ENCODE results near the gene ODF2. TPM values are rescaled to one million over a fixed set of nuclear protein-coding genes. Genes with fewer than 3 reads are reported as not detected.
A peak's percentile ranks its signal among the peaks of the same experiment; 100 is the strongest.
"Not testable (repeated sequence)": the region's sequence is repeated elsewhere in the genome, so short reads cannot be mapped to it uniquely, and the experiment has no call there.

The ODF2 gene
- polyA plus RNA-seq, 4 donors = 4.0 to 21.8 (median 11.9) TPM

- Histone ChIP-seq H3K36me3 (ENCODE audit: control insufficient read depth in 3 of 3, insufficient read depth in 2 of 3, low read depth in 1 of 3, low read length in 3 of 3) (peaks cover 1 to 61% (median 3%) of the 10 kb centered on the region in 3 donors), H3K27me3 (ENCODE audit: control insufficient read depth in 3 of 3, insufficient read depth in 3 of 3, low read length in 3 of 3) (no peaks in the 10 kb centered on the region), H3K27ac (ENCODE audit: low read depth in 1 of 3, low read length in 2 of 3) (peak overlapping the region in 1 of 3 donors; percentile 9), H3K9me3 (ENCODE audit: control insufficient read depth in 2 of 2, insufficient read depth in 1 of 2, low read depth in 1 of 2, low read length in 1 of 2) (no peaks in the 10 kb centered on the region), H3K4me1 (ENCODE audit: control insufficient read depth in 3 of 3, insufficient read depth in 2 of 3, low read depth in 1 of 3, low read length in 2 of 3) (peaks cover 0 to 24% (median 0%) of the 10 kb centered on the region in 3 donors), H3K4me3 (ENCODE audit: low read depth in 1 of 3, low read length in 3 of 3) (no peak overlapping the region)
- FAIRE-seq = no peak
- peak in 1 of 2 donors; percentile 30 for DNase-seq
- 55 to 73% (median 58%) methylated on average over 5 of the region's 5 CpGs for WGBS, 3 donors
These were observed 38.9 kb downstream of the ODF2 start for GRCh38 chr9:128494746-128495129.

GRCh38 chr9:128495296-128495695, 39.5 kb downstream of the ODF2 start:
- Histone ChIP-seq H3K9me3 (ENCODE audit: control insufficient read depth in 2 of 2, insufficient read depth in 1 of 2, low read depth in 1 of 2, low read length in 1 of 2) (no peaks in the 10 kb centered on the region), H3K4me1 (ENCODE audit: control insufficient read depth in 3 of 3, insufficient read depth in 2 of 3, low read depth in 1 of 3, low read length in 2 of 3) (peaks cover 0 to 24% (median 0%) of the 10 kb centered on the region in 3 donors), H3K4me3 (ENCODE audit: low read depth in 1 of 3, low read length in 3 of 3) (no peak overlapping the region), H3K27me3 (ENCODE audit: control insufficient read depth in 3 of 3, insufficient read depth in 3 of 3, low read length in 3 of 3) (no peaks in the 10 kb centered on the region), H3K36me3 (ENCODE audit: control insufficient read depth in 3 of 3, insufficient read depth in 2 of 3, low read depth in 1 of 3, low read length in 3 of 3) (peaks cover 3 to 62% (median 5%) of the 10 kb centered on the region in 3 donors), H3K27ac (ENCODE audit: low read depth in 1 of 3, low read length in 2 of 3) (peak overlapping the region in 1 of 3 donors; percentile 60)
- 5 to 39% (median 29%) methylated on average over 1 of the region's 1 CpG for WGBS, 3 donors
- FAIRE-seq (no peak), DNase-seq (peak; percentile 26 to 80)

- DNase-seq (peak; percentile 14 to 41), FAIRE-seq (no peak)
- 59 to 70% (median 65%) methylated on average over 6 of the region's 6 CpGs for WGBS, 3 donors
- H3K9me3 ChIP-seq (ENCODE audit: control insufficient read depth in 2 of 2, insufficient read depth in 1 of 2, low read depth in 1 of 2, low read length in 1 of 2) = no peaks in the 10 kb centered on the region
- peaks cover 3 to 61% (median 5%) of the 10 kb centered on the region in 3 donors for H3K36me3 ChIP-seq (ENCODE audit: control insufficient read depth in 3 of 3, insufficient read depth in 2 of 3, low read depth in 1 of 3, low read length in 3 of 3)
- H3K4me3 ChIP-seq (ENCODE audit: low read depth in 1 of 3, low read length in 3 of 3) = no peak overlapping the region
- H3K27ac ChIP-seq (ENCODE audit: low read depth in 1 of 3, low read length in 2 of 3) = peak overlapping the region in 1 of 3 donors; percentile 60
- peaks cover 0 to 24% (median 0%) of the 10 kb centered on the region in 3 donors for H3K4me1 ChIP-seq (ENCODE audit: control insufficient read depth in 3 of 3, insufficient read depth in 2 of 3, low read depth in 1 of 3, low read length in 2 of 3)
- no peaks in the 10 kb centered on the region for H3K27me3 ChIP-seq (ENCODE audit: control insufficient read depth in 3 of 3, insufficient read depth in 3 of 3, low read length in 3 of 3)
These were observed 40.1 kb downstream of the ODF2 start for GRCh38 chr9:128495804-128496417.

GRCh38 chr9:128497824-128498610, 42.2 kb downstream of the ODF2 start:
- FAIRE-seq = no peak

GRCh38 chr9:128498911-128499310, 43.1 kb downstream of the ODF2 start:
- Histone ChIP-seq H3K4me1 (ENCODE audit: control insufficient read depth in 3 of 3, insufficient read depth in 2 of 3, low read depth in 1 of 3, low read length in 2 of 3) (peaks cover 0 to 27% (median under 1%) of the 10 kb centered on the region in 3 donors), H3K9me3 (ENCODE audit: control insufficient read depth in 2 of 2, insufficient read depth in 1 of 2, low read depth in 1 of 2, low read length in 1 of 2) (no peaks in the 10 kb centered on the region), H3K27ac (ENCODE audit: low read depth in 1 of 3, low read length in 2 of 3) (no peak overlapping the region), H3K27me3 (ENCODE audit: control insufficient read depth in 3 of 3, insufficient read depth in 3 of 3, low read length in 3 of 3) (no peaks in the 10 kb centered on the region), H3K36me3 (ENCODE audit: control insufficient read depth in 3 of 3, insufficient read depth in 2 of 3, low read depth in 1 of 3, low read length in 3 of 3) (peaks cover 0 to 56% (median 7%) of the 10 kb centered on the region in 3 donors), H3K4me3 (ENCODE audit: low read depth in 1 of 3, low read length in 3 of 3) (no peak overlapping the region)
- FAIRE-seq (no peak), DNase-seq (no peak)
- 96 to 97% (median 96%) methylated on average over 9 of the region's 9 CpGs for WGBS, 3 donors

More at GRCh38 chr9:128497824-128498610, 42.2 kb downstream of the ODF2 start:
- peaks cover 0 to 57% (median 7%) of the 10 kb centered on the region in 3 donors for H3K36me3 ChIP-seq (ENCODE audit: control insufficient read depth in 3 of 3, insufficient read depth in 2 of 3, low read depth in 1 of 3, low read length in 3 of 3)
- H3K4me3 ChIP-seq (ENCODE audit: low read depth in 1 of 3, low read length in 3 of 3) = no peak overlapping the region
- 93 to 96% (median 95%) methylated on average over 11 of the region's 11 CpGs for WGBS, 3 donors
- DNase-seq = no peak
- no peaks in the 10 kb centered on the region for H3K27me3 ChIP-seq (ENCODE audit: control insufficient read depth in 3 of 3, insufficient read depth in 3 of 3, low read length in 3 of 3)
- H3K9me3 ChIP-seq (ENCODE audit: control insufficient read depth in 2 of 2, insufficient read depth in 1 of 2, low read depth in 1 of 2, low read length in 1 of 2) = no peaks in the 10 kb centered on the region
- no peak overlapping the region for H3K27ac ChIP-seq (ENCODE audit: low read depth in 1 of 3, low read length in 2 of 3)
- peaks cover 0 to 24% (median 0%) of the 10 kb centered on the region in 3 donors for H3K4me1 ChIP-seq (ENCODE audit: control insufficient read depth in 3 of 3, insufficient read depth in 2 of 3, low read depth in 1 of 3, low read length in 2 of 3)

GRCh38 chr9:128499920-128500319, 44.1 kb downstream of the ODF2 start:
- Histone ChIP-seq H3K27me3 (ENCODE audit: control insufficient read depth in 3 of 3, insufficient read depth in 3 of 3, low read length in 3 of 3) (no peaks in the 10 kb centered on the region), H3K4me1 (ENCODE audit: control insufficient read depth in 3 of 3, insufficient read depth in 2 of 3, low read depth in 1 of 3, low read length in 2 of 3) (peaks cover 0 to 17% (median 3%) of the 10 kb centered on the region in 3 donors), H3K36me3 (ENCODE audit: control insufficient read depth in 3 of 3, insufficient read depth in 2 of 3, low read depth in 1 of 3, low read length in 3 of 3) (peaks cover 0 to 48% (median 7%) of the 10 kb centered on the region in 3 donors), H3K4me3 (ENCODE audit: low read depth in 1 of 3, low read length in 3 of 3) (no peak overlapping the region), H3K9me3 (ENCODE audit: control insufficient read depth in 2 of 2, insufficient read depth in 1 of 2, low read depth in 1 of 2, low read length in 1 of 2) (no peaks in the 10 kb centered on the region), H3K27ac (ENCODE audit: low read depth in 1 of 3, low read length in 2 of 3) (no peak overlapping the region)
- DNase-seq (no peak), FAIRE-seq (no peak)
- WGBS, 3 donors = 95 to 97% (median 96%) methylated on average over 15 of the region's 15 CpGs

- not testable (repeated sequence) for H3K4me1 ChIP-seq (ENCODE audit: control insufficient read depth in 3 of 3, insufficient read depth in 2 of 3, low read depth in 1 of 3, low read length in 2 of 3); FAIRE-seq; H3K27ac ChIP-seq (ENCODE audit: low read depth in 1 of 3, low read length in 2 of 3); H3K27me3 ChIP-seq (ENCODE audit: control insufficient read depth in 3 of 3, insufficient read depth in 3 of 3, low read length in 3 of 3); H3K9me3 ChIP-seq (ENCODE audit: control insufficient read depth in 2 of 2, insufficient read depth in 1 of 2, low read depth in 1 of 2, low read length in 1 of 2)
- H3K4me3 ChIP-seq (ENCODE audit: low read depth in 1 of 3, low read length in 3 of 3) = peak overlapping the region in 1 of 3 donors; percentile 97
- WGBS, 3 donors = 15 to 46% (median 41%) methylated on average over 14 of the region's 14 CpGs
- DNase-seq = peak; percentile 19 to 27
- H3K36me3 ChIP-seq (ENCODE audit: control insufficient read depth in 3 of 3, insufficient read depth in 2 of 3, low read depth in 1 of 3, low read length in 3 of 3) = peaks cover 0 to 26% (median 7%) of the 10 kb centered on the region in 3 donors
These were observed 47.6 kb downstream of the ODF2 start for GRCh38 chr9:128503415-128503825.

GRCh38 chr9:128503870-128504269, 48.1 kb downstream of the ODF2 start:
- WGBS, 3 donors = 4 to 19% (median 14%) methylated on average over 11 of the region's 11 CpGs
- H3K4me3 ChIP-seq (ENCODE audit: low read depth in 1 of 3, low read length in 3 of 3) = peak overlapping the region in 2 of 3 donors; percentile 74 to 97
- peak overlapping the region in 1 of 3 donors; percentile 84 for H3K27ac ChIP-seq (ENCODE audit: low read depth in 1 of 3, low read length in 2 of 3)
- DNase-seq (peak; percentile 29 to 33), FAIRE-seq (no peak)
- H3K4me1 ChIP-seq (ENCODE audit: control insufficient read depth in 3 of 3, insufficient read depth in 2 of 3, low read depth in 1 of 3, low read length in 2 of 3) = peaks cover 0 to 9% (median 8%) of the 10 kb centered on the region in 3 donors
- no peaks in the 10 kb centered on the region for H3K27me3 ChIP-seq (ENCODE audit: control insufficient read depth in 3 of 3, insufficient read depth in 3 of 3, low read length in 3 of 3)
- no peaks in the 10 kb centered on the region for H3K9me3 ChIP-seq (ENCODE audit: control insufficient read depth in 2 of 2, insufficient read depth in 1 of 2, low read depth in 1 of 2, low read length in 1 of 2)
- H3K36me3 ChIP-seq (ENCODE audit: control insufficient read depth in 3 of 3, insufficient read depth in 2 of 3, low read depth in 1 of 3, low read length in 3 of 3) = peaks cover 2 to 23% (median 7%) of the 10 kb centered on the region in 3 donors

Measured in small intestine (tissue), 7 donors.